Measurements from ENCODE around the gene PDGFD.
A peak's percentile ranks its signal among the peaks of the same experiment; 100 is the strongest.

Gene PDGFD

DNA sequence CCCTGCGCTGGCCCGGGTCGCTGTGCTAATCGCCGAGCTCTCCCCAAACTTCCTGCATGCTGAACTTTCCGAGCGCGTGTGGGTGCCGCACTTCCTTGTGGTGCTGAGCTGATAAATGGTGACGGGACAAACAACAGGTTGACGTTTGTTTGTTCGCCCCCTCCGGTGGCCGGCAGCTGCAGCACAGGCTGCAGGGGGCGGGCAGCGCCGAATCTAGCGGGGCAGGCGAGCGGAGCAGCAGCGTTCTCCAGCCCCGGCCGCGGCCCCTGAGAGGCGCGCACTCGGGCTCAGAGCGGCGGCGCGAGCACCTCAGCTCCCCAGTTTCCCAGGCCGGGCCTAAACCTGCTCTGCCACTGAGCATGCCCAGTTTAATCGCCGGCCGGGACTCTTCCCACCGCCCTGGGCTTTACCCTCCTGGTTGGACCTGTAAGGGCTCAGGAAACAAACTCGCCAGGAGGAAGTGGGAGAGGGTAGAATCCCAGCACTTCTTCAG, at the start of gene PDGFD:
Gene PDGFD (minus strand): TSS at position 120 of the 493 bp plus-strand sequence.
- peak; percentile 44 for DNase-seq

DNA sequence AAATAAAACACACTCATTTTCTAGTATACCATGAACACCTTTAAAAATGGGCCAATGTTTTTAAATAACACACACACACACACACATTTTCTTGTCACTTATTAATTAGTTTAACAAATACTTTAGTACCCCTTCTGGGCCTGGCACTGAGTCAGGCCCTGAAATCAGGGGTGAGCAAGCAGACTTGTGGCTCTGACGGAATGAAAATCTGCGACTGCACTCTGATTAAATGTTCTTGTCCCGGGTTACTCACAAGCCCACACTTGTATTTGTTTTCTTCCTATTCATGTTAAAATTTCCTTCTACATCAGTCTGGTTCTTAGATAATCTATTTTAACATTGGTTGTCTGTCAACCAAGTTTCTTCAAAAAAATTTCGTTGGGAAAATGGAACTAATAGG, 43.0 kb upstream of the PDGFD start:
- DNase-seq = no peak

- DNase-seq = no peak
These were observed 41.9 kb upstream of the PDGFD start for GRCh38 chr11:104205838-104206237.

DNA sequence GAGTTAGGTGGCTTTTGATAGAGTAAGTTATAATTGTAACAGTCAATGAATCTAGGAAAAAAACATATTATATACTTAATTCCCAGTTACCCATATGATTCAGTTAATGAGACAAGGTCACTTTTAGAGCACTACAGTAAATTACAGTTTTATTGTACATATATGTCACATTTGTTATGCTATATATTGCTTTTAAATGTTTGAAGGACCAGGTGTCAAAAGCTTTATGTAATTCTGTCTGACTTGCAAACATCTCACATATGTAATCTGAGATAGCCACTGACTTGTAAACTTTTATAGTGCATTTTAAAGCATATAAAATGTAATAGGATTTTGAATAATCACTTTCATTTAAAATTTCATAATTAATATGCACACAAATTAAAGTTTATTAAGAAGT, 36.7 kb upstream of the PDGFD start:
- no peak for DNase-seq

DNA sequence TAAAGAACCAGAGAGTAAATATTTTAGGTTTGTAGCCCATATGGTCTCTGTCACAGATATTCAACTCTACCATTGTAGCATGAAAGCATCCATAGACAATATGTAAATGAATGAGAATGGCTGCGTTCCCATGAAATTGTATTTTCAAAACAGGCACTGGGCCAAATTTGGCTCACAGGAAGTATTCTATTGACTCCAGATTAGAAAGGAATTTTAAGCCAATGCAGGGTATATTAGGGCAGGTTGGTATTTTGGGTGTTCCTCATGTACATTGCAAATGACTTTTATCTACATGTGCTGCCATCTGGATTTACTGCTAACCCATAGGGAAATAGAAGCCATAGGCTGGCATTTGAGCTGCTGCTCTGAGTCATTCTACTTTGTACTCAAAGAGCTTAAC, 35.1 kb upstream of the PDGFD start:
- peak; percentile 29 for DNase-seq

GRCh38 chr11:104198576-104198975, 34.6 kb upstream of the PDGFD start:
- no peak for DNase-seq

DNA sequence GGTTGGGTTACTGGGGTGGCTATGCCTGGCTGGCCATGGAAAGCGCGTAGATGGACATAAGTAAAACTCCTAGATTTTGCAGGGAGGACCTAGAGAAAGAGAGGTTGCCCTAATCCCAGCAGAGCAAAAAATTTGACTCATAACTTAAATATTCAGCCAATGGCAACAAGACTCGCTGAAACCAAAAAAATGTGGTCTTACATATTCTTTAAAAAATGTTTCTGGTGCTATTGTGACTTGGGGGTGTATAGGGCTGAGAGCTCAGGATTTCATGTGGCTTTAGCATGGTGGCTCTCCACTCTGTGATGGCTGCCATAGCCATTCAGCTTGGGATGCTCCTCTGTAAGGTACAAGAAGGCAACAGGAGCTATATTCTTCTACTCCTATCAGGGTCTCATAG, 27.2 kb upstream of the PDGFD start:
- DNase-seq = no peak

DNA sequence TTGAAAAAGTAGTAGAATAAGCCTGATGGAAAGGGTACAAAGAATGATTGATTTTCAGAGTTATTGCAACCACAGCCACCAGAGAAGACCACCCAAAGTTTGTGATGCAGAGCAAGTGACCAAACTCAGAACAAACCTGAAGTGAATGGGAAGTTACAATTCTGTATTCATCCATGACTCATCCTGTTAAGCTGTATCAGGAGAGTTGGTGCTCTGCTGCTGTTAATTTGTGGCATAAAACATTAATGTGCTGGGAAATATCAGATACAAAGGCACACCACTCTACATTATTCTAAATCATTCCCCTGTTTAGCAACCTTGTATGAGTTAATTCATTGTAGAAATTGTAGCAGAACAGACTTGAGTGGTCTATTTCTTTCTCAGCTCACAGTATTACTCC, 19.6 kb upstream of the PDGFD start:
- no peak for DNase-seq

- DNase-seq = no peak
These were observed 11.8 kb upstream of the PDGFD start for GRCh38 chr11:104175769-104176168.

DNA sequence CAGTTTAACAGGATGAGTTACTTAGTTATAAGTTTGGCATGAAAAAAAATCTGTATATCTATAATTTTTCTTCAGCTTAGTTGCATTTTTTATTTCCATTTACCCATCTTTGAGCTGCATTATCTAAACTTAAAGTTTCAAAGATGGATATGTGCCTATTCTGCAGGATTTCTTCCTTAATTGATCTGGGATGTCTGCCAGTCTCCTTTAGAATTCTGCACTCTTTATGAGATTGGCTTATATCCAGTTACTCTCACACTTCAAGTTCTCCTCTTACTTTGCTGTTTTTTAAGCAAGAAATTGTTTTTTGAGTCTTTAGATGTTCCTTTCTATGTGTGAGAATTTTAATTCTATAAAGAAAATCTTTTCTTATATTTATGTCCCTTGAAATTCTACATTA, 5.1 kb upstream of the PDGFD start:
- DNase-seq = no peak

GRCh38 chr11:104165014-104165413, 1.1 kb upstream of the PDGFD start:
- DNase-seq = no peak

- DNase-seq = no peak
These were observed 583 bp downstream of the PDGFD start for GRCh38 chr11:104163100-104164027.

DNA sequence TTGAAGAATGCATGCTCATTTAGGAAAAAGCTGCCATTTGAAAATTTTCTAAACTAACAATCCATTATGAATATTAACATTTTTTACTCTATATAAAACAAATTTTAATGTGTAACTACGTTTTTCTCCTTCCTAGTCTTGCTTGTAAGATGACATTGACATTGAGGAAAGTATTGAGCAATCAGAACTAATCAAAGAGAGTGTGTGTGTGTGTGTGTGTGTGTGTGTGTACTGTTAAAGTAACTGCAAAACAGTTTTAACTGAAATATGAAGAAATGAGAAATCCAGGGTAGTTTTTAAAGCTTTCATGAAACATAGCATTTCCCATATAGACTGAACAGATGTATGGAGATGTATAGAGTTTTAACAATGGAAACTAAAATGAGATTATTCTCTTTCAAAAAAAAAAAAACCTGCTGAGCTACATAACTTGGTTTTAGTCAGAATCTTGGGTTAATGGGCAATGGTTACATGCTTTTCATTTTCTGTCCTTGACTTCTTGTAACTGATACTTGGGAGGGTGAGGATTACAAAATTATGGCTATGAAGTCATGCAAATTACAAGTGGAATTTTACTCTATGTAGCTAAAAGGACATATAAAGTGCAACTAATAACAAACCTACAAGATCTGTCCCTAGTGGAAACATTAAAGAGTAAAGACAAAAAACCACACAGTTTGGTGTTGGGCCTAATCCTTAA, 2.0 kb downstream of the PDGFD start:
- DNase-seq = no peak

DNA sequence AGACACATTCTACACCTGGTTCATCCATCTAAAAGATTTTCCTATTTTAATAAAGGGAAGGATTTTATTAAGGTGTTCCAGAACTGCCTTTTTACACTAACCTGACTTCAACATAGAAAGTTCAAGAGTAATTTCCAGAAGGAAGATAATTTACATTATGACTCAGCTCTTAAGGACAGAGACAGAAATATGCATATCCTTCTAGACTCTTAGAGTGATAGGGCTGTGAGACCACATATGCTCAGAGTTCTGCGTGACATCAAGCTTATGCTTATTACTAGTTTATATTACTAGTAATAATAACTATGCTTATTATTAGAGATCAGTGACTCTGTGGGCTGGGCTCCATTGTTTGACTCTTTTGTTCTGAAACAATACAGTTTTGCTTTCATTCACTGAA, 4.6 kb downstream of the PDGFD start:
- DNase-seq = no peak

- DNase-seq = no peak
These were observed 8.6 kb downstream of the PDGFD start for GRCh38 chr11:104155375-104155774.

- DNase-seq = no peak
These were observed 9.7 kb downstream of the PDGFD start for GRCh38 chr11:104154296-104154695.

GRCh38 chr11:104152941-104153505, 10.9 kb downstream of the PDGFD start:
- no peak for DNase-seq

- no peak for DNase-seq
These were observed 12.3 kb downstream of the PDGFD start for GRCh38 chr11:104151404-104152204.

DNA sequence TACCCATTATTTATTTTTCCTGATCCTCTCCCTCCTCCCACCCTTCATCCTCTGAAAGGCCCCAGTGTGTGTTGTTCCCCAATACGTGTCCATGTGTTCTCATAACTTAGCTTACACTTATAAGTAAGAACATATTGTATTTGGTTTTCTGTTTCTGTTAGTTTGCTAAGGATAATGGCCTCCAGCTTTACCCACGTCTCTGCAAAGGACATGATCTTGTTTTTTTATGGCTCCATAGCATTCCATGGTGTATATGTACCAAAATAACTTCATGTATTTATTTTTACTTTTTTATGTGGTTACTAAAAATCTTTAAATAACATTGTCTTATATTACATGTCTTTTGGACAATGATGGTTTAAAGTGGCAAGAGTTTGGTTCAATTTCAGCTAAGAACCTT, 15.2 kb downstream of the PDGFD start:
- DNase-seq = no peak

- no peak for DNase-seq
These were observed 15.9 kb downstream of the PDGFD start for GRCh38 chr11:104148074-104148473.

GRCh38 chr11:104146943-104147342, 17.0 kb downstream of the PDGFD start:
- DNase-seq = no peak

DNA sequence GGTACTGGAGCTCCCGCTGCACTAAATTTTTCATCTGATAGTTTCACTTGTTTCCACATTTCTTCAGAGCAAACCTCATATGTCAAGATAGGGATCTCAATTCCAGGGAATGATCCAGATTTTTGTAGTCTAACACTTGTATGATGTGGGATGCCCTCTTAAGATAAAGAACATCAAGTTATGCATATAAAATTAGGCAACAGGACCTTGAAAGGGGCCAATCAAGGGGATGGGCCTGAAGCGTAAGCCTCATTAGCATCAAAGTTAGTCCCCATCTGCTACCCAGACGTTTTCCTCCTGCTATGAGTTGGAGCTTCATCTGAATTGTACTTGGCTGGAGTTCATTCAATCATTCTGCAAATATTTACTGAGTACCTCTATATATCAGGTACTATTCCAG, 17.5 kb downstream of the PDGFD start:
- DNase-seq = no peak

GRCh38 chr11:104145062-104145461, 18.9 kb downstream of the PDGFD start:
- no peak for DNase-seq

Data from NCI-H1048 (cell line).